ENCODE results near the gene FAM234B. TPM values are rescaled to one million over a fixed set of nuclear protein-coding genes. Genes with fewer than 3 reads are reported as not detected.

The FAM234B gene
- polyA plus RNA-seq, 1 of the 3 experiments (the other 2 are of a cell fraction): 3.7 TPM

DNA sequence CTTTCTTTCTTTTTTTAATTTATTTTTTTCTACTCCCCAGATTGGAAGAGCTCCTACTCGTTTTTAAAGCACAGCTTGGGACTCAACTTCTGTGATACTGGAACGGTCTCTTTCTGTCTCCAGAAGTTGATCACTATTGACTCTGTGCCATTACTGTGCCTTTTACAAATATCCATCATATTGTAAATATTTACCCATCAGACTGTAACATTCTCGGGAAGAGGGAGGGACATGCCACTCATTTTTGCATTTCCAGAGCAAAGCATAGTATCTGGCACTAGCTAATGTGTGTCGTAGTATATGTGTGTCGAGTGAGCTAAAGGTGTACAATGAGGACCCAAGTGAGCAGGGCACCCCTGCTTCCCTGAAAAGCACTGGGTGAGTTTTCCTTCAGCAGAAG lies 83.3 kb downstream of the FAM234B start:
- Histone ChIP-seq H3K27me3 (ENCODE audit: insufficient read depth) (no peaks in the 10 kb centered on the region), H3K4me1 (ENCODE audit: control insufficient read depth in 1 of 2, insufficient read depth in 2 of 2, low read depth in 1 of 2, low read length in 1 of 2) (peaks cover 0 to 20% of the 10 kb centered on the region in 2 experiments; a peak in 1 of 4 replicates), H3K4me3 (ENCODE audit: low read depth in 2 of 2, low read length in 1 of 2) (no peak overlapping the region), H3K9me3 (no peaks in the 10 kb centered on the region), H2AFZ (ENCODE audit: low read depth) (no peak overlapping the region), H3K9ac (no peak overlapping the region), H3F3A (replicated peaks; ENCODE audit: insufficient read depth) (no peaks in the 10 kb centered on the region), H3K4me2 (no peak overlapping the region), H4K20me1 (ENCODE audit: insufficient read depth) (no peaks in the 10 kb centered on the region), H3K27ac (ENCODE audit: low read depth in 2 of 2, low read length in 1 of 2) (no peak overlapping the region), H3K9me2 (no peaks in the 10 kb centered on the region), H3K36me3 (replicated peaks in 1 of 2; ENCODE audit: control insufficient read depth in 1 of 2, insufficient read depth in 2 of 2, low read length in 1 of 2) (no peaks in the 10 kb centered on the region), H3K79me2 (ENCODE audit: insufficient read depth) (no peaks in the 10 kb centered on the region)
- TF ChIP-seq, protein P1, sequence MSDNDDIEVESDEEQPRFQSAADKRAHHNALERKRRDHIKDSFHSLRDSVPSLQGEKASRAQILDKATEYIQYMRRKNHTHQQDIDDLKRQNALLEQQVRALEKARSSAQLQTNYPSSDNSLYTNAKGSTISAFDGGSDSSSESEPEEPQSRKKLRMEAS (IDR thresholded peaks at IDR 0.05; ENCODE audit: low read depth): no peak
- TF ChIP-seq RCOR1 (IDR thresholded peaks at IDR 0.05; ENCODE audit: low read length): no peak
- no peak for TF ChIP-seq EZH2phosphoT487 (IDR thresholded peaks at IDR 0.05; ENCODE audit: borderline replicate concordance, low read depth)
- TF ChIP-seq POLR2AphosphoS5 (IDR thresholded peaks at IDR 0.05; ENCODE audit: low read depth, low read length): no peak
- no peak for TF ChIP-seq FOXJ3 (CRISPR knock-in tag; IDR thresholded peaks at IDR 0.05)
- TF ChIP-seq FOSL2 (IDR thresholded peaks at IDR 0.05; ENCODE audit: borderline replicate concordance, low read depth): no peak
- no peak for DNase-seq
- ChIA-PET CTCF (interaction anchor here (0.9 to 1.5 kb wide), 2 partner anchors 13 to 85 kb away, joined by 3 to 4 read pairs; no protein-coding TSS in a partner anchor), POLR2A (no interaction called here)
- WGBS (ENCODE audit: low lambda C conversion rate): 46% methylated on average over 4 of the region's 5 CpGs

DNA sequence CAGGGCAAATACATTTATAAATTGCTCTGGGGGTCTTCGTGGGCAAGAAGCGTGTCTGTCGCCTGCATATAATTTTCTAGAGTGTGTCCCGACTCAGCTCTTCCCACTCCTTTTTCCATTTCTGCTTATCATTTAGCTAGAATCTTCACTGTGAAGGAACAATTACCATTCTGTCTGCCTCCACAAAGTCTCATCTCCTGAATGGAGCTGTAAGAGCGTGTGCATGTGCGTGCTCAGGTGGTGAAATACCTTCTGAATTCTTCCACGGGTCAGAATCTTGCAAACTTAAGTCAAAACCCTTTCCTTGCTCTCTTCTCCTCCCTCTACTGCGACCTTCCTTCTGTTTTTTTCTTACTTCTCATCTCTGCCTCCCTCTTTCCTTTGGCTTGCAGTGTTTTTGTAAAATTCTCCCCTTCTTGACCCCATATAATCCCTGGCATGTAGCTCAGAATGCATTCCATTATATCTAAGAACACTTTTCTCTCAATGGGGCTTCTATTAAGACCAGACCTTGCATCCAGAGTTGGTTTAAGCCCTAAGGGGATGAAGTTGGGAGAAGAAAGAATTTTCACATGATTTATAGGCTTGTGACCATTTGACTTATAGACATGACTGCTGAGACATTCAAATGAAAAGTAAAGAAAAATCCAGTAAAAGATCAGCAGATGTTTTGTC lies 84.2 kb downstream of the FAM234B start:
- H3K4me2 ChIP-seq: no peak overlapping the region
- H3K4me3 ChIP-seq (ENCODE audit: low read depth in 2 of 2, low read length in 1 of 2): no peak overlapping the region
- no peak overlapping the region for H2AFZ ChIP-seq (ENCODE audit: low read depth)
- peaks cover 0 to 20% of the 10 kb centered on the region in 2 experiments; a peak in 1 of 4 replicates for H3K4me1 ChIP-seq (ENCODE audit: control insufficient read depth in 1 of 2, insufficient read depth in 2 of 2, low read depth in 1 of 2, low read length in 1 of 2)
- no peaks in the 10 kb centered on the region for H4K20me1 ChIP-seq (ENCODE audit: insufficient read depth)
- no peak overlapping the region for H3K27ac ChIP-seq (ENCODE audit: low read depth in 2 of 2, low read length in 1 of 2)
- H3K9me3 ChIP-seq: no peaks in the 10 kb centered on the region
- 87% methylated on average over 8 of the region's 8 CpGs for WGBS (ENCODE audit: low lambda C conversion rate)
- no peak overlapping the region for H3K9ac ChIP-seq
- no peaks in the 10 kb centered on the region for H3K9me2 ChIP-seq
- no peaks in the 10 kb centered on the region for H3K79me2 ChIP-seq (ENCODE audit: insufficient read depth)
- POLR2A ChIA-PET: no interaction called here
- DNase-seq: no peak
- CTCF ChIA-PET: no interaction called here
- no peaks in the 10 kb centered on the region for H3K36me3 ChIP-seq (replicated peaks in 1 of 2; ENCODE audit: control insufficient read depth in 1 of 2, insufficient read depth in 2 of 2, low read length in 1 of 2)
- H3K27me3 ChIP-seq (ENCODE audit: insufficient read depth): no peaks in the 10 kb centered on the region
- H3F3A ChIP-seq (replicated peaks; ENCODE audit: insufficient read depth): no peaks in the 10 kb centered on the region
- TF ChIP-seq, protein P2, sequence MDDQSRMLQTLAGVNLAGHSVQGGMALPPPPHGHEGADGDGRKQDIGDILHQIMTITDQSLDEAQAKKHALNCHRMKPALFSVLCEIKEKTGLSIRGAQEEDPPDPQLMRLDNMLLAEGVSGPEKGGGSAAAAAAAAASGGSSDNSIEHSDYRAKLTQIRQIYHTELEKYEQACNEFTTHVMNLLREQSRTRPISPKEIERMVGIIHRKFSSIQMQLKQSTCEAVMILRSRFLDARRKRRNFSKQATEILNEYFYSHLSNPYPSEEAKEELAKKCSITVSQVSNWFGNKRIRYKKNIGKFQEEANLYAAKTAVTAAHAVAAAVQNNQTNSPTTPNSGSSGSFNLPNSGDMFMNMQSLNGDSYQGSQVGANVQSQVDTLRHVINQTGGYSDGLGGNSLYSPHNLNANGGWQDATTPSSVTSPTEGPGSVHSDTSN (IDR thresholded peaks at IDR 0.05): no peak
- no peak for TF ChIP-seq TEAD4 (IDR thresholded peaks at IDR 0.05; ENCODE audit: borderline replicate concordance, insufficient read depth)
- no peak for TF ChIP-seq JUND (IDR thresholded peaks at IDR 0.05)
- TF ChIP-seq RAD21 (IDR thresholded peaks at IDR 0.05; ENCODE audit: low read length): no peak
- no peak for TF ChIP-seq EP300 (IDR thresholded peaks at IDR 0.05; ENCODE audit: borderline replicate concordance in 1 of 2, low read depth in 1 of 2, low read length in 1 of 2)
- TF ChIP-seq, protein P3, sequence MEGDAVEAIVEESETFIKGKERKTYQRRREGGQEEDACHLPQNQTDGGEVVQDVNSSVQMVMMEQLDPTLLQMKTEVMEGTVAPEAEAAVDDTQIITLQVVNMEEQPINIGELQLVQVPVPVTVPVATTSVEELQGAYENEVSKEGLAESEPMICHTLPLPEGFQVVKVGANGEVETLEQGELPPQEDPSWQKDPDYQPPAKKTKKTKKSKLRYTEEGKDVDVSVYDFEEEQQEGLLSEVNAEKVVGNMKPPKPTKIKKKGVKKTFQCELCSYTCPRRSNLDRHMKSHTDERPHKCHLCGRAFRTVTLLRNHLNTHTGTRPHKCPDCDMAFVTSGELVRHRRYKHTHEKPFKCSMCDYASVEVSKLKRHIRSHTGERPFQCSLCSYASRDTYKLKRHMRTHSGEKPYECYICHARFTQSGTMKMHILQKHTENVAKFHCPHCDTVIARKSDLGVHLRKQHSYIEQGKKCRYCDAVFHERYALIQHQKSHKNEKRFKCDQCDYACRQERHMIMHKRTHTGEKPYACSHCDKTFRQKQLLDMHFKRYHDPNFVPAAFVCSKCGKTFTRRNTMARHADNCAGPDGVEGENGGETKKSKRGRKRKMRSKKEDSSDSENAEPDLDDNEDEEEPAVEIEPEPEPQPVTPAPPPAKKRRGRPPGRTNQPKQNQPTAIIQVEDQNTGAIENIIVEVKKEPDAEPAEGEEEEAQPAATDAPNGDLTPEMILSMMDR (IDR thresholded peaks at IDR 0.05): no peak

All from SK-N-SH (cell line).